ENCODE data around the gene YLPM1.

YLPM1 gene

GRCh38 chr14:74879427-74880182 lies 116.5 kb downstream of the YLPM1 start:
- DNase-seq = no peak

- peak; percentile 86 for DNase-seq
Measured at GRCh38 chr14:74881431-74882102, 118.5 kb downstream of the YLPM1 start, which contains the start of gene DLST. Gene DLST (plus strand): TSS chr14:74881916. CDS start chr14:74881954, 38 bp downstream.

- DNase-seq = no peak
Measured at GRCh38 chr14:74882103-74882920, 119.2 kb downstream of the YLPM1 start.

Measured in NCI-H1694 treated with DMSO at 0.1 percent for 48 hours (cell line).